Adrenal gland (tissue), 12 donors: ENCODE data around the gene HID1. TPM values are rescaled to one million over a fixed set of nuclear protein-coding genes. Genes with fewer than 3 reads are reported as not detected.

Experiments used
- DNase-seq, 7 donors: peaks; one replicate each; pipeline ENCODE4 v3.0.0-alpha.2; 2019 to 2020
- H3K27ac ChIP-seq, 5 donors: fragments of 200-600 bp; sonication (generic) in 4 of 5; 1 replicate in 3 of 5; 2 replicates in 2 of 5; pipeline versions ENCODE4 v1.5.1 to v1.8.0; 2016 to 2020; ENCODE audit warnings: mild to moderate bottlenecking in 1 of 5
- H3K27me3 ChIP-seq: fragments of 200-600 bp; 2 replicates; pipeline ENCODE4 v1.8.0; 2021
- H3K36me3 ChIP-seq, 2 donors: fragments of 200-600 bp; replicated peaks in 1 of 2; 1 replicate in 1 of 2; 2 replicates in 1 of 2; pipeline versions ENCODE4 v1.5.1 to v1.8.0; 2018 to 2022
- H3K4me1 ChIP-seq, 2 donors: fragments of 200-600 bp; replicated peaks in 1 of 2; 1 replicate in 1 of 2; 2 replicates in 1 of 2; pipeline versions ENCODE4 v1.5.1 to v1.8.0; 2018 to 2021
- H3K4me3 ChIP-seq, 4 donors: fragments of 200-600 bp; sonication (generic) in 3 of 4; one replicate each; pipeline ENCODE4 v1.5.1; 2016 to 2018
- H3K9me3 ChIP-seq, 3 donors: fragments of 200-600 bp; sonication (generic) in 1 of 3; replicated peaks in 1 of 3; 1 replicate in 2 of 3; 2 replicates in 1 of 3; pipeline versions ENCODE4 v1.5.1 to v1.8.0; 2016 to 2021
- POLR2A ChIP-seq, 2 donors: fragments of 450-650 bp; IDR thresholded peaks; one replicate each; pipeline ENCODE4 v1.6.1; 2017; ENCODE audit warnings: antibody characterized with exemption in 2 of 2, mild to moderate bottlenecking in 2 of 2, moderate library complexity in 1 of 2
- WGBS, 4 donors: extraction: QIAGEN DNeasy Blood & Tissue Kit in 2 of 4; methylation state at CpG; one replicate each; pipeline versions ENCODE4 v1.1.5 to v1.1.7; 2013 to 2017; 5-methylcytosine and 5-hydroxymethylcytosine counted together
- intact Hi-C, 2 donors: fragments of 100-400 bp; cut with DNase I; formaldehyde crosslinking; loops; one replicate each; pipeline versions ENCODE4 v1.14.1 to v1.15.0; 2022 to 2023
- polyA plus RNA-seq, 3 donors: library from polyadenylated mRNA; stranded (reverse); fragments of 200-250 nt in 2 of 3; fragments of 350-450 nt in 1 of 3; fragmentation: Illumina TruSeq in 1 of 3; extraction: RNeasy Lipid Tissue Mini Kit (QIAGEN cat#74804) in 1 of 3; gene quantifications; one replicate each; pipeline ENCODE4 v1.2.3, GENCODE V29; 2013 to 2014
- total RNA-seq, 9 donors: library from RNA; depleted of rRNA in 4 of 9; stranded (reverse); fragments of >200 nt in 4 of 9; fragments of 120-200 nt in 1 of 9; fragmentation: NEBNext Ultra II Directional in 1 of 9; extraction: Animal tissue kit (Norgen Biotek cat#: 25700) in 1 of 9; gene quantifications; one replicate each; pipeline versions ENCODE4 v1.1.0 to v1.2.4, GENCODE V29; 2013 to 2023
- TF ChIP-seq, protein P1 (sequence below), 6 experiments: fragments of 450-650 bp in 4 of 6; fragments of 200-600 bp in 2 of 6; sonication (generic) in 1 of 6; IDR thresholded peaks; 1 replicate in 5 of 6; 2 replicates in 1 of 6; pipeline versions ENCODE4 v1.5.1 to v1.8.0; 2016 to 2021; ENCODE audit warnings: antibody characterized with exemption in 6 of 6, mild to moderate bottlenecking in 2 of 6, moderate library complexity in 1 of 6
- donor health status: healthy with polysubstance abuse.
- donor health status: Bipolar disorder and iron deficiency.
- donor health status: DM: yes; HTN: yes; CAD: no.
- donor health status: DM: no; HTN: no; CAD: no.
- donor health status: DM: no; HTN: no; CAD: no.
- donor health status: DM: yes; HTN: yes; CAD: no.

Gene HID1
- total and polyA plus RNA-seq, 12 donors: 2.8 to 42.6 (median 8.3) TPM

DNA sequence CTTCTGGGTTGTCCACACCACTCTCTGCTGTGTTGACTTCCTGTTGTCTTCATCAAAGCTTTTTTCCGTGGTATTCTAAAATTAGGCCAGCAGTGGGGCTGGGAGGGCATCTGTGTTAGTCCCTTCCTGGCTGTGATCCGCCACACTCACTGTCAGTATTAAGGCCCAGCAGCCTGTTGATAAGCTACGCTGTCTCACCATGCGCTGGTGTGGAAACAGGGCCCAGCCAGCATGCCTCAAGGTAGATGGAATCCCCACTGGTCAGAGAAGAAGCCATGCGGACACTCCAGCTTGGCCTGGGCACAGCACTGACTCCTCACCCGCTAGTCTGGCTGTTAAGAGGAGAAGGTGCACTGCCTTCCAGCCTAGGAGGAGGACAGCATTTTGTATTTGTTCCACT is 26.2 kb upstream of the HID1 start:
- no peaks in the 10 kb centered on the region for H3K27me3 ChIP-seq
- H3K4me1 ChIP-seq: no peaks in the 10 kb centered on the region
- intact Hi-C loops: no loop called here
- no peaks in the 10 kb centered on the region for H3K9me3 ChIP-seq
- H3K27ac ChIP-seq: no peak overlapping the region
- no peak for DNase-seq
- no peak overlapping the region for H3K4me3 ChIP-seq
- H3K36me3 ChIP-seq: peaks cover 0 to 22% of the 10 kb centered on the region in 2 donors
- no peak for TF ChIP-seq POLR2A (IDR thresholded peaks at IDR 0.05)
- TF ChIP-seq, protein P1, sequence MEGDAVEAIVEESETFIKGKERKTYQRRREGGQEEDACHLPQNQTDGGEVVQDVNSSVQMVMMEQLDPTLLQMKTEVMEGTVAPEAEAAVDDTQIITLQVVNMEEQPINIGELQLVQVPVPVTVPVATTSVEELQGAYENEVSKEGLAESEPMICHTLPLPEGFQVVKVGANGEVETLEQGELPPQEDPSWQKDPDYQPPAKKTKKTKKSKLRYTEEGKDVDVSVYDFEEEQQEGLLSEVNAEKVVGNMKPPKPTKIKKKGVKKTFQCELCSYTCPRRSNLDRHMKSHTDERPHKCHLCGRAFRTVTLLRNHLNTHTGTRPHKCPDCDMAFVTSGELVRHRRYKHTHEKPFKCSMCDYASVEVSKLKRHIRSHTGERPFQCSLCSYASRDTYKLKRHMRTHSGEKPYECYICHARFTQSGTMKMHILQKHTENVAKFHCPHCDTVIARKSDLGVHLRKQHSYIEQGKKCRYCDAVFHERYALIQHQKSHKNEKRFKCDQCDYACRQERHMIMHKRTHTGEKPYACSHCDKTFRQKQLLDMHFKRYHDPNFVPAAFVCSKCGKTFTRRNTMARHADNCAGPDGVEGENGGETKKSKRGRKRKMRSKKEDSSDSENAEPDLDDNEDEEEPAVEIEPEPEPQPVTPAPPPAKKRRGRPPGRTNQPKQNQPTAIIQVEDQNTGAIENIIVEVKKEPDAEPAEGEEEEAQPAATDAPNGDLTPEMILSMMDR (IDR thresholded peaks at IDR 0.05): no peak
- WGBS, 4 donors: 64 to 81% (median 76%) methylated on average over 6 of the region's 6 CpGs

DNA sequence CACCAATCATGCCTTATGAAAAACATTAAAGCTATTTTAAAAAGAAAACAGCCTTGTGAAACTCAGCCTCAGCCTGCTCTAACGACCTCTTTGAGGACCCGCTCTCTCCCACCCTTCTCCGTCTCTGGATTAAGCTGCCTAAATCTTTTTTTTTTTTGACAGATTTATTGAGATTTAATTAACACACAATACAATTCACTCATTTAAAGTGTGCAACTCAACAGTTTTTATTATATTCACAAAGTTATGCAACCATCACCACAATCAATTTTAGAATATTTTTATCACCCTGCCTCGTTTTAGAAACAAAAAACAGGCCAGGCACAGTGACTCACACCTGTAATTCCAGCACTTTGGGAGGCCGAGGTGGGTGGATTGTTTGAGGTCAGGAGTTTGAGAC is 23.3 kb upstream of the HID1 start:
- Histone ChIP-seq H3K27me3 (no peaks in the 10 kb centered on the region), H3K36me3 (no peaks in the 10 kb centered on the region), H3K27ac (no peak overlapping the region), H3K9me3 (no peaks in the 10 kb centered on the region), H3K4me3 (no peak overlapping the region), H3K4me1 (peaks cover 12 to 16% of the 10 kb centered on the region in 2 donors)
- TF ChIP-seq POLR2A (IDR thresholded peaks at IDR 0.05): no peak
- TF ChIP-seq, protein P1 (IDR thresholded peaks at IDR 0.05): no peak
- WGBS, 4 donors: 69 to 73% (median 72%) methylated on average over 5 of the region's 5 CpGs
- no peak for DNase-seq
- intact Hi-C loops: no loop called here

DNA sequence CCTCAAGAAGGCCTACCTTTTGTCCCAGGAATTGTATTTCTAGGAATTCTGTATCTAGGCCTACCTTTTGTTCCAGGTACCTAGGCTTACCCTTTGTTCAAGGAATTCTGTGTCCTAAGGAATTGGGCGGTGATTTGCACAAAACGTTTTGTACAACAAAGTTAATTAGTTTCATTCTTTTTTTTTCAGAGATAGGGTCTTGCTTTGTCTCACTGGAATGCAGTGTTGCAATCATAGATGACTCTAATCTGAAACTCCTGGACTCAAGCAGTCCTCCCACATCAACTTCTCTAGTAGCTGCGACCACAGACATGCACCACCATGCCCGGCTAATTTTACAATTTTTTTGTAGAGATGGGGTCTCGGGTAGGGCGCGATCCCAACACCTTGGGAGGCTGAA is 21.9 kb upstream of the HID1 start:
- Histone ChIP-seq H3K4me1 (peaks cover 12 to 16% of the 10 kb centered on the region in 2 donors), H3K36me3 (no peaks in the 10 kb centered on the region), H3K27ac (no peak overlapping the region), H3K4me3 (no peak overlapping the region), H3K27me3 (no peaks in the 10 kb centered on the region), H3K9me3 (no peaks in the 10 kb centered on the region)
- DNase-seq: no peak
- no peak for TF ChIP-seq POLR2A (IDR thresholded peaks at IDR 0.05)
- TF ChIP-seq, protein P1 (IDR thresholded peaks at IDR 0.05): no peak
- WGBS, 4 donors: 83 to 89% (median 86%) methylated on average over 7 of the region's 7 CpGs
- intact Hi-C loops: no loop called here

DNA sequence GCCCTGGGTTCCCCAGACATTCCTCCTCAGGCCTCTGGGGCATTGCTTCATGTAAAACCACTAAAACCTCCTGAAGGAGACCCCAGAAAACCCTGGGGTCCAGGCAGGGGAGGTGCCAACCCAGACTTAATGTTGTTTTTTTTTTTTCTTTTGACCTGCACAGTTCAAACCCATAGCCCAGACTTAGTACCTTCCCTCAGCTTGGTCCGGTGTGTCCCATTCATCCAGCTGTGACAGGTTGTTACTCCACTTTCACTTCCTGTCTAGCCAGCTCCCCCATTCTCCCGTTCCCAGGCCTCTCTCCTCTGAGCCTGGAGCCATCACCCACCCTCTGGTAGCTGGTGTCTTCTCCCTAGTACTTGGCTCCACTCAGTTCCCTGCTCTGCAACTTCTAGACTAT is 19.7 kb upstream of the HID1 start:
- H3K4me1 ChIP-seq: peaks cover 22 to 25% of the 10 kb centered on the region in 2 donors
- peak overlapping the region; percentile 17 to 91 (median 74) for H3K27ac ChIP-seq
- H3K27me3 ChIP-seq: no peaks in the 10 kb centered on the region
- intact Hi-C loops: no loop called here
- no peak for DNase-seq
- H3K9me3 ChIP-seq: no peaks in the 10 kb centered on the region
- 9 to 48% (median 29%) methylated on average over 2 of the region's 2 CpGs for WGBS, 4 donors
- TF ChIP-seq, protein P1 (IDR thresholded peaks at IDR 0.05): no peak
- TF ChIP-seq POLR2A (IDR thresholded peaks at IDR 0.05): no peak
- no peaks in the 10 kb centered on the region for H3K36me3 ChIP-seq
- no peak overlapping the region for H3K4me3 ChIP-seq
